Calu3 (cell line): Measurements from ENCODE around the gene FBXL17. TPM values are rescaled to one million over a fixed set of nuclear protein-coding genes. Genes with fewer than 3 reads are reported as not detected.

Source experiments
- Bru-seq: library from RNA; stranded (reverse); fragments of 400-500 nt; gene quantifications from one replicate; lab custom pipeline; 2021; lab: Mats Ljungman, UMichigan
- BruChase-seq, 2 experiments: library from RNA; stranded (reverse); fragments of 400-500 nt; gene quantifications; one replicate each; lab custom pipeline; 2021; lab: Mats Ljungman, UMichigan
- BruUV-seq: library from RNA; stranded (reverse); fragments of 400-500 nt; replicated peaks from 2 replicates; lab custom pipeline; 2021; lab: Mats Ljungman, UMichigan
- CTCF ChIA-PET: fragments of 300-600 bp; sonication (Branson Sonifier 250); formaldehyde crosslinking; loops from one replicate; lab custom pipeline; 2022; ENCODE audit warnings: antibody characterized with exemption; lab: Charles Lee
- DNase-seq: peaks from one replicate; pipeline ENCODE4 v3.0.0; 2022
- H3K27ac Mint-ChIP-seq: one replicate; pipeline ENCODE4 v1.8.0; 2022; ENCODE audit warnings: mixed read lengths; ENCODE audit not compliant: unreplicated experiment
- H3K27me3 Mint-ChIP-seq: one replicate; pipeline ENCODE4 v1.8.0; 2022; ENCODE audit warnings: mixed read lengths; ENCODE audit not compliant: unreplicated experiment
- H3K36me3 Mint-ChIP-seq: one replicate; pipeline ENCODE4 v1.8.0; 2022; ENCODE audit warnings: mild to moderate bottlenecking, moderate library complexity, mixed read lengths; ENCODE audit not compliant: insufficient read depth, unreplicated experiment
- H3K4me1 Mint-ChIP-seq: one replicate; pipeline ENCODE4 v1.8.0; 2022; ENCODE audit warnings: mild to moderate bottlenecking, low read depth, mixed read lengths; ENCODE audit not compliant: unreplicated experiment
- H3K4me3 Mint-ChIP-seq: one replicate; pipeline ENCODE4 v1.8.0; 2022; ENCODE audit warnings: mild to moderate bottlenecking, low read depth, moderate library complexity, mixed read lengths; ENCODE audit not compliant: unreplicated experiment
- H3K9me3 Mint-ChIP-seq: one replicate; pipeline ENCODE4 v1.8.0; 2022; ENCODE audit warnings: low read depth, mixed read lengths; ENCODE audit not compliant: unreplicated experiment
- CTCF ChIP-seq: fragments of 200-600 bp; IDR thresholded peaks from one replicate; pipeline ENCODE4 v1.8.0; 2022; ENCODE audit warnings: antibody characterized with exemption; ENCODE audit not compliant: unreplicated experiment
- intact Hi-C: fragments of 100-400 bp; cut with micrococcal nuclease; formaldehyde crosslinking; loops from one replicate; pipeline ENCODE4 v1.10.0; 2022; ENCODE audit not compliant: unreplicated experiment
- long read RNA-seq: library from polyadenylated mRNA; stranded (forward); transcript quantifications from one replicate; pipeline ENCODE4 v2.0.0, GENCODE V29; 2022
- total RNA-seq: library from RNA; stranded (reverse); gene quantifications from 2 replicates; pipeline ENCODE4 v1.2.3, GENCODE V29; 2022

Gene FBXL17
- total RNA-seq (16.0 and 19.6 TPM in 2 replicates), Bru-seq, nascent RNA (percentile 72 among the genes with signal in this experiment), BruChase-seq, experiment 1, labeled RNA remaining after a 6-hour chase (percentile 65 among the genes with signal in this experiment), BruChase-seq, experiment 2, labeled RNA remaining after a 2-hour chase (percentile 66 among the genes with signal in this experiment)
- long read RNA-seq, partial matches to known transcripts, result 1 of 7 reads
- long read RNA-seq, other reads (novel, unspliced or antisense), result 6 of 7 reads

GRCh38 chr5:108381954-108382783 is at the start of gene FBXL17:
Gene FBXL17 (minus strand): TSS chr5:108382098.
- intact Hi-C loops, result no loop called here
- CTCF ChIA-PET, result interaction anchor here (0.6 to 0.7 kb wide), 2 partner anchors 111 to 122 kb away, joined by 3 to 7 read pairs; no protein-coding TSS in a partner anchor

GRCh38 chr5:108430931-108431608 is 49.2 kb upstream of the FBXL17 start:
- Mint-ChIP-seq H3K9me3 (no peaks in the 10 kb centered on the region), H3K27ac (no peak overlapping the region), H3K27me3 (peaks cover 24% of the 10 kb centered on the region), H3K36me3 (no peaks in the 10 kb centered on the region), H3K4me1 (peaks cover 13% of the 10 kb centered on the region), H3K4me3 (no peak overlapping the region)
- no TSS peak for BruUV-seq
- DNase-seq, result no peak
- CTCF ChIA-PET, result no interaction called here
- TF ChIP-seq CTCF, result no peak
- intact Hi-C loops, result no loop called here

More at GRCh38 chr5:108381954-108382783, at the start of gene FBXL17:
- BruUV-seq, result TSS peak; percentile 53
- DNase-seq, result peak; percentile 95
- Mint-ChIP-seq H3K27ac (peak within 1 kb of the TSS; percentile 73), H3K4me1 (peaks cover 34% of the 10 kb centered on the region), H3K36me3 (peaks cover 29% of the 10 kb centered on the region), H3K9me3 (peaks cover 4% of the 10 kb centered on the region), H3K4me3 (peak within 1 kb of the TSS; percentile 67), H3K27me3 (no peaks in the 10 kb centered on the region)
- TF ChIP-seq CTCF, result no peak

- H3K36me3 Mint-ChIP-seq, result no peaks in the 10 kb centered on the region
- no peak for TF ChIP-seq CTCF
- H3K27ac Mint-ChIP-seq, result no peak overlapping the region
- CTCF ChIA-PET, result no interaction called here
- no TSS peak for BruUV-seq
- DNase-seq, result no peak
- peaks cover 6% of the 10 kb centered on the region for H3K4me1 Mint-ChIP-seq
- peaks cover 2% of the 10 kb centered on the region for H3K9me3 Mint-ChIP-seq
- no peak overlapping the region for H3K4me3 Mint-ChIP-seq
- intact Hi-C loops, result no loop called here
- H3K27me3 Mint-ChIP-seq, result peaks cover 18% of the 10 kb centered on the region
These were observed 39.8 kb upstream of the FBXL17 start for GRCh38 chr5:108421713-108422112.

- H3K9me3 Mint-ChIP-seq, result peaks cover 2% of the 10 kb centered on the region
- H3K27me3 Mint-ChIP-seq, result peaks cover 8% of the 10 kb centered on the region
- H3K27ac Mint-ChIP-seq, result no peak overlapping the region
- DNase-seq, result no peak
- CTCF ChIA-PET, result interaction anchor here (0.5 kb wide), 1 partner anchor 29 kb away, joined by 4 read pairs; no protein-coding TSS in a partner anchor
- no peaks in the 10 kb centered on the region for H3K36me3 Mint-ChIP-seq
- no peak for TF ChIP-seq CTCF
- BruUV-seq, result no TSS peak
- intact Hi-C loops, result no loop called here
- H3K4me3 Mint-ChIP-seq, result no peak overlapping the region
- H3K4me1 Mint-ChIP-seq, result peaks cover 6% of the 10 kb centered on the region
These were observed 38.9 kb upstream of the FBXL17 start for GRCh38 chr5:108420755-108421154.
